Frontal cortex (tissue), 4 donors: ENCODE data around the gene MT1E. TPM values are rescaled to one million over a fixed set of nuclear protein-coding genes. Genes with fewer than 3 reads are reported as not detected.
"Not testable (repeated sequence)": the region's sequence is repeated elsewhere in the genome, so short reads cannot be mapped to it uniquely, and the experiment has no call there.

Source experiments
- DNase-seq, 2 donors: peaks; one replicate each; pipeline ENCODE4 v3.0.0; 2012; ENCODE audit warnings: low spot score in 2 of 2
- FAIRE-seq: peaks from 2 replicates; lab custom pipeline; 2012; peaks lifted over from hg19 to GRCh38; lab: Jason Lieb, UNC
- total RNA-seq: library from RNA; depleted of rRNA; stranded (reverse); fragments of >200 nt; gene quantifications from one replicate; pipeline ENCODE4 v1.2.3, GENCODE V29; 2014
- donor health status: control.
- donor health status: control.
- donor health status: control.

Gene MT1E
- total RNA-seq, 1 donor from 2014 or later, result 5.7 TPM

DNA sequence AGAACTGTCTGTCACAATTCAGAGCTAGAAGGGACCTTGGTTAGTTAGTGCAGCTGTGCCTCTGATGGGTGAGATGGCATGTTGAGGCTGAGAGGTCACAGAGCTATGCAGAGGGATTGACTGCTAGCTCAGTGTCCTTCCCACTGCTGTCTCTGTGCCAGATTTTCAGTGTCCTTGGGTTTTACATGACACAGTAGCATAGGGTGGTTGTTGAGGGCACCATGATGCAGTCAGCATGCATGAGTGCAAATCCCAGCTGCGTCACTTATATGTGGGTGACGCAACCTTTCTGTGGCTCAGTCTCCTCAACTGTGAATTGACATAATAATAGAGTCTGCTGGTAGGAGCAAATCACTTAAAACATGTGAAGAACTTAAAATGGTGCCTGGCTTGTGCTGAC is 15.6 kb downstream of the MT1E start:
- FAIRE-seq (no peak), DNase-seq (no peak)

DNA sequence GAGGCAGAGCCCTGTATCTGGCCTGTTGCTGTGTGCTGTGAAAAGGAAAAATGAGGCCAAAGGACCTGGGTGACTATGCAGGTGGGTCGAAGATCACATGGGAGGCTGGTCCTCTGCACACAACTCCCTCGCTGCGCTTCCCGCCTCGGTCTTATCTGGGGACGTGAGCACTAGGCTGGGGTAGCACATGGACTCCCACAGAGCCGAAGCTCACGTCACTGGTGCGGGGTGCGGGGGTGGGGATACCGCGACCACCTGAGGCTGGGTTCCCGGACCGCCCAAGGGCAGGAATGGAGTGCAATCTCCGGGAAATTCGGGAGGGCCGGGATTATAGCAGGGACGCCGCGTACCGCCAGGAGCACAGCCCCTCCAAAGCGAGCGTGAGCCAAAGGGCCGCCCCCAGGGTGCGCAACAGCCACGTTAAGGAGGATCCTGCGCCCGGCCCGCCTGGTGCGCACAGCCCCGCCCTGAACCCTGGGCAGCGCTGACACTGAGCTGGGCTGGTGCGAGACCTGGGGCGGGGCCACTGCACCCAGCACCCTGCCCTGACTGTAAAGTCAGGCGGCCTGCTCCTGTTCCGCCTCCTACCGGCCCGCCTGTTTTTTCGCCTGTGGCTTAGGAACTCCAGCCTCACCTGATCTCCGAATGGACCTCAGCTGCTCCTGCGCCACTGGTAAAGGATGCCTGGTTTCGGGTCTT is 17.6 kb downstream of the MT1E start:
- FAIRE-seq, result no peak
- peak in 1 of 2 donors; percentile 56 for DNase-seq

- FAIRE-seq, result no peak
- no peak for DNase-seq
Observed at GRCh38 chr16:56643833-56644232, 18.3 kb downstream of the MT1E start.

GRCh38 chr16:56645311-56645710 is 19.7 kb downstream of the MT1E start:
- FAIRE-seq (no peak), DNase-seq (no peak)

DNA sequence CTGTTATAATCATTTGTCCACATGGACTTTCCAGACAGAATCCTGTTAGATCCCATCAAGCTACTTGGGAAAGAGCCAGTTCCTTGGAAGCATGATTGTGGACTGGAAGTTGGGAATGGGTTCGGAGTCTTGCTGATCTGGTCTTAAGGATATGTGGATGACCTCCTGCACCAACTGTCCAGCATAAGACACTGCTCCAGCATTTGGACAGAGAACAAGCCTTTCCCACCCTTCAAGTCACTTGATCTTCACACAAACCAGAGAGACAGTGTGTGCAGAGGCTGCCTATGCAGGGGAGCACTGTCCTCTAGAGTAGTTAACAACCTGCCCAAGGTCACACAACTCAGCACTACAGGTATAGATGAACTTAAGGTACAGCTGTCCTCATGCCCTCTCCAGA is 20.3 kb downstream of the MT1E start:
- DNase-seq (no peak), FAIRE-seq (no peak)

GRCh38 chr16:56647641-56648431 is 22.3 kb downstream of the MT1E start:
- DNase-seq (no peak), FAIRE-seq (no peak)

DNA sequence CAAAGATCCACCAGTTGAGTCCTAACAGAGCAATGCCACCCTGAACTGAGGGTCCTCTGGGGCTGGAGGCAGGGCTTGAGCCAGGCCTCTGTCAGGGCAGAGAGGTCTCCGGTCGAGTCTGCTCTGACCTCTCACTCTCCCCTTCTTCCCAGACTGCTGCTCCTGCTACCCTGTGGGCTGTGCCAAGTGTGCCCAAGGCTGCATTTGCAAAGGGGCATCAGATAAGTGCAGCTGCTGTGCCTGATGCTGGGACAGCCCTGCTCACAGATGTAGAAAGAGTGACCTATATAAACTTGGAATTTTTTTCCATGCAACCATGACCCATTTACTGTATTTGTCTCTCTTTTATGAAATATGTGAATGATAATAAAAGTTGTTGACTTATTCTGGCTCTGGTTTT is 23.7 kb downstream of the MT1E start:
- FAIRE-seq (no peak), DNase-seq (no peak)

GRCh38 chr16:56649820-56650219 is 24.2 kb downstream of the MT1E start:
- no peak for DNase-seq
- FAIRE-seq, result no peak

DNA sequence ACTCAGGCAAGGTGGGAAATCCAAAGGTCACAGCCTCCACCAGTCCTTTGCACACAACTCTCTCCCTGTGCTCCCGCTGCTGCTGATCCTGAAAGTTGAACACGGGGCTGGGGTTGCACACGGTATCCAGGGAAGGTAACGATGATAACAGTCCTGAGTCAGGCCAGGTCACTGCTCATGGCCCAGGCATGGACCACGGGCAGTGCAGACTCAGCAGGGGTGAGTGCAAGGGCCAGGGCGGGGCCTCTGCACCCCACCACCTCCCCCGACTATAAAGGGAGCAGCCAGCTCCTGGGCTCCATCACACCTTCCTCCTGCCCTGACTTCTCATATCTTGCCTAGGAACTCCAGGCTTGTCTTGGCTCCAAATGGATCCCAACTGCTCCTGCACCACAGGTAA is 26.0 kb downstream of the MT1E start, which contains the start of gene MT1B:
MT1B (plus strand) TSS at position 301 of the 400 bp plus-strand sequence; CDS start at position 369, 68 bp downstream.
- no peak for FAIRE-seq

GRCh38 chr16:56652600-56652999 is 27.0 kb downstream of the MT1E start:
- no peak for FAIRE-seq
- no peak for DNase-seq

More for the DNA sequence above, 26.0 kb downstream of the MT1E start, which contains the start of gene MT1B:
- no peak for DNase-seq

- FAIRE-seq (no peak), DNase-seq (no peak)
Observed at GRCh38 chr16:56653218-56653617, 27.6 kb downstream of the MT1E start.

DNA sequence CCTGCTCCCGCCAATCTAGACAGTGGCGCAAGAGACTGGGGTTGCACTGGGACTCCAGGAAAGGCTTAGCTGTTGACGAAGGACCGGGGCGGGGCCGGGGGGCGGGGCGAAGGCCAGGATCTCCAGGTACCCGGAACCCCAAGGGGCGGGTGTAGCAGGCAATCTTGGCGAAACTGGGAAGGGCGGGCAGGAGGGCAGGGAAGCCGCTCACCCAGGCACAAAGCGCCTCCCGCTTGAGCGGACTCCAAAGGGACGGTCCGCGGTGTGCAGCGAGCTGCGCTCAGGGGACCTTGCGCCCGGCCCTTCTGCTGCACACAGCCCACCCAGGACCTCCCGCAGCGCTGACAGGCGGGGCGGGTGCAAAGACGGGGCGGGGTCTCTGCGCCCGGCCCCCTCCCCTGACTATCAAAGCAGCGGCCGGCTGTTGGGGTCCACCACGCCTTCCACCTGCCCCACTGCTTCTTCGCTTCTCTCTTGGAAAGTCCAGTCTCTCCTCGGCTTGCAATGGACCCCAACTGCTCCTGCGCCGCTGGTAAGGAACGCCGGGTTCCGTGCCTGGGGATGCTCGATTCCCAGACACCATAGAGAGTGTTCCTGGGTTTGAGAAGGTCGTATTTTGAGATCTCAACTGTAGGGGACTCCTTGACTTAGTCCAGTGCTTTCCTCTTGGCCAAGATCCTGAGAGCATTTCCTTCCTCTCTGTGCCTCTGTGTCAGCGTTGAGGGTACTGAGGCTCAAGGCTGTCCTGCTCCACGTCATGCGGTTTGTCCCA is 32.2 kb downstream of the MT1E start, which contains the start of gene MT1F:
MT1F (plus strand) TSS at position 405 of the 772 bp plus-strand sequence; CDS start at position 505, 100 bp downstream.
- FAIRE-seq (no peak), DNase-seq (peak; percentile 42 to 58)

DNA sequence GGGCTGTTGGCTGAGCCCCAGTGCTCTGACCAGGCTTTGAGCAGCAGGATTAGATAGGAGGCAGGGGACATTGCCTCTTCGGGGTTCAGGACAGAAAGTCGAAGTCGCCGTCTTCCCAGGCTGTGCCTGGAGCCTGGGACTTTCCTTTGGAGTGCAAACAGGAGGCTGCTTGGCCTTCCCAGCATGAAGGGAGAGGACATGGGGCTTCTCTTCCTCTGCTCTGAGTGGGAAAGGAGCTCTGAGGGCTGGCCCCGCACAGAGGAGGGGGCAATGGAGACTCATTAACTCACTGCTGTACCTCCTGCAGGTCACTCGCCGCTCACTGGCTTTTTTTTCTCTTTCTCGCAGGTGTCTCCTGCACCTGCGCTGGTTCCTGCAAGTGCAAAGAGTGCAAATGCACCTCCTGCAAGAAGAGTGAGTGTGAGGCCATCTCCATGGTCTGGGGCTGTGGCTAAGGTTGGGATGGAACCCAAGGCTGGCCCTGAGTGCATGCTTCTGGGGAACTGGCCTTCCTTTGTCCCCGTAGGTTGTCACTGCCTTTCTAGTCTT is 32.8 kb downstream of the MT1E start:
- DNase-seq (peak in 1 of 2 donors; percentile 49), FAIRE-seq (no peak)

DNA sequence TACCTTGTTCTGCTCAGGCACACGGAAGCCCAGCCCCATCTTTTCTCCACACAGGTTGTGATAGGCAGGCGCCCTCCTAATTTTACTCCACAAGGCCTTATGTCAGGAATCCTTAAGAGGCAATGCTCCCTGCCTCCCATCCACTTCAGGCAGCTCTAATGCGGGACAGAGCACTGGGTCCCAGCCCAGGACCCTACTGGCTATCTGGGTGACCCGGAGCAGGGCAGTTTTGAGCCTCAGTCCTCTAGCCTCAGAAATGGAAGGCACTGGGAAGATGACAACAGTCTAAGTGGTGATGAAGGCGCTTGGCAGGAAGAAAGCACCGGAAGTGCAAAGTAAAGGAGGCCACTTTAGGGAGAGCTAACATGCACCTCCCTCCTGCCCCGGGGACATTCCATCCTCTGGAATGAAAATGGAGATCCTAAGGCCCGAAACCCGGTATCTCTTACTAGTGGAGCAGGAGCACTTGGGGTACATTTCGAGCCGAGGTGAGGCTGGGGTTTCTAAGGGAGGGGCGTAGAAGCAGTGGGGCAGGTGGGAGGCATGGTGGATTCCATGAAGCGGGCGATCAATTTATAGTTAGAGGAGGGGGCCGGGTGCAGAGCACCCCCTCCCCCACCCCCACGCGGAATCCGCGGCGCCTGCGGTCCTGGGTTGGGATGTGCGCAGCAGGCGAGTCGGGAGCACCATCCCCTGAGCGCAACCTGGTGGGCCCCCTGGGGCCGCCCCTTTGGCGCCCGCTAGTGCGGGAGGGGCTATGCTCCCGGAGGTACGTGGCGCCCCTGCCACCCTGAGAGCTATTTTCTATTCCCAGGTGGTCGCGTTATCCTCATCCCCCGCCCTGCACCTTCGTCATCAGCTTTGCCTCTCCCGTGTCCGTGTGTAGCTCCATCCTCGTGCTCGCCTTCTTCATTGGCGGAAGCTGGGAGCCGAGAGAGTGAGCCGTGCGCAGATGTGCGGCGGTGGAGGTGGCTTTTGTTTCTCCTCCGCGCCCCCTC is 37.1 kb downstream of the MT1E start:
- DNase-seq (peak in 1 of 2 donors; percentile 34), FAIRE-seq (no peak)

GRCh38 chr16:56664506-56664905 is 38.9 kb downstream of the MT1E start:
- no peak for DNase-seq
- FAIRE-seq, result no peak

DNA sequence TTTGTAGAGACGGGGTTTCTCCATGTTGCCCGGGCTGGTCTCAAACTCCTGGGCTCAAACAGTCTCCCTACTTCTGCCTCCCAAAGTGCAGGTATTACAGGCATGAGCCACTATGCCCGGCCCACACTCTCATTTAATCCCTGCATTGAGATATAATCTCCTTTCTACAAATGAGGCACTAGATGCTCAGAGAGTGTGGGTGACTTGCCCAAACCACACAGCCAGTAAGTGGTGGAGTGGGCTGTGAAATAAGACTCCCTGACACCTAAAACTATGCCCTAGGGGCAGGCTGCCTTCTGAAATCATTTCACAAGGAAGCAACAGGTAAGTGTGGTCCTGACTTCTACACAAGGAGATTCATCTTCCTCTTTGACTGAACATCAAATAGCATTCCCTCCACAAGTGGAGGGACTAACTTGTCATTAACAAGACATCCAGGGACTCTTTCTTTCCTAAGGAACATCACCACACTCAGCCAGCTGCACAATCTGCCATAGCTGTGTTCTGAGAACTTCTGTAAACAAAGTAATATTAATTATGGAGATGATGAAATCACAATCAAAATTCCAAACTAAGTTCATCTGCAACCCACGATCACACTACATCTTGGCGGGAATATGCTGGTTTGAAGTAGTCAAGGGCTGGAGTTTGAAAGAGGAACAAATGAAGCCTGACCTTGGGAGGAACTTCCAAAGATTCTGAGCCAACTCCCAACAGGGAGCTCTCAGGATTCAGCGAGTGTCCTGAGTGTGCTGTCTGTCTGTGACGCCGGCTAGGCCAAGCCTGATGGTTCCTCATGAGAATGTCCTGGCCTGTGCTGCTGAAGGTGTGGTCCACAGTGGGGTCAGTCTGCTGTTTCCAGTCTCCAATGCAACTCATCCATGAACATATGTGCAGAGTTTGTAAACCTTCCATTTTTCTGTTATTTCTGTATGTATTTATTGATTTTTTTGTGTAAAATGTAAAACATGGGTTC is 40.0 kb downstream of the MT1E start:
- FAIRE-seq, DNase-seq: not testable (repeated sequence)
